Small intestine (tissue), 7 donors: Measurements from ENCODE around the gene PCSK5. TPM values are rescaled to one million over a fixed set of nuclear protein-coding genes. Genes with fewer than 3 reads are reported as not detected.

Experiments
- DNase-seq, 2 donors: peaks; one replicate each; pipeline versions ENCODE4 v3.0.0 to v3.0.0-alpha.2; 2013
- FAIRE-seq: peaks from 2 replicates; lab custom pipeline; 2012; peaks lifted over from hg19 to GRCh38; lab: Jason Lieb, UNC
- H3K27ac ChIP-seq, 3 donors: one replicate each; pipeline ENCODE4 v1.5.1; 2013; ENCODE audit warnings: low read length in 2 of 3, mild to moderate bottlenecking in 2 of 3, control low read depth in 1 of 3, inconsistent platforms in 1 of 3, low read depth in 1 of 3, moderate library complexity in 1 of 3
- H3K27me3 ChIP-seq, 3 donors: one replicate each; pipeline ENCODE4 v1.6.1; 2013; ENCODE audit warnings: low read length in 3 of 3, inconsistent platforms in 1 of 3; ENCODE audit not compliant: control insufficient read depth in 3 of 3, insufficient read depth in 3 of 3
- H3K36me3 ChIP-seq, 3 donors: one replicate each; pipeline ENCODE4 v1.6.1; 2013; ENCODE audit warnings: low read length in 3 of 3, inconsistent platforms in 1 of 3, low read depth in 1 of 3, mild to moderate bottlenecking in 1 of 3, moderate library complexity in 1 of 3; ENCODE audit not compliant: control insufficient read depth in 3 of 3, insufficient read depth in 2 of 3
- H3K4me1 ChIP-seq, 3 donors: one replicate each; pipeline ENCODE4 v1.6.1; 2013; ENCODE audit warnings: low read length in 2 of 3, inconsistent platforms in 1 of 3, low read depth in 1 of 3, mild to moderate bottlenecking in 1 of 3, moderate library complexity in 1 of 3; ENCODE audit not compliant: control insufficient read depth in 3 of 3, insufficient read depth in 2 of 3
- H3K4me3 ChIP-seq, 3 donors: one replicate each; pipeline ENCODE4 v1.5.1; 2013; ENCODE audit warnings: low read length in 3 of 3, control low read depth in 1 of 3, inconsistent platforms in 1 of 3, low read depth in 1 of 3, mild to moderate bottlenecking in 1 of 3, moderate library complexity in 1 of 3
- H3K9me3 ChIP-seq, 2 donors: one replicate each; pipeline ENCODE4 v1.6.1; 2013; ENCODE audit warnings: low read depth in 1 of 2, low read length in 1 of 2; ENCODE audit not compliant: control insufficient read depth in 2 of 2, insufficient read depth in 1 of 2
- WGBS, 3 donors: extraction: QIAGEN DNeasy Blood & Tissue Kit; methylation state at CpG; one replicate each; pipeline ENCODE4 v1.1.7; 2013; 5-methylcytosine and 5-hydroxymethylcytosine counted together
- polyA plus RNA-seq, 4 donors: library from polyadenylated mRNA; stranded (reverse) in 3 of 4; unstranded in 1 of 4; fragments of 200-250 nt in 3 of 4; fragments of 120-200 nt in 1 of 4; gene quantifications; one replicate each; pipeline versions ENCODE4 v1.2.1 to v1.2.3, GENCODE V29; 2013
- donor health status: healthy with polysubstance abuse.
- donor health status: control.
- donor health status: control.
- donor health status: Bipolar disorder and iron deficiency.
- donor health status: healthy.

The PCSK5 gene
- polyA plus RNA-seq, 4 donors, result 10.3 to 92.3 (median 16.6) TPM

DNA sequence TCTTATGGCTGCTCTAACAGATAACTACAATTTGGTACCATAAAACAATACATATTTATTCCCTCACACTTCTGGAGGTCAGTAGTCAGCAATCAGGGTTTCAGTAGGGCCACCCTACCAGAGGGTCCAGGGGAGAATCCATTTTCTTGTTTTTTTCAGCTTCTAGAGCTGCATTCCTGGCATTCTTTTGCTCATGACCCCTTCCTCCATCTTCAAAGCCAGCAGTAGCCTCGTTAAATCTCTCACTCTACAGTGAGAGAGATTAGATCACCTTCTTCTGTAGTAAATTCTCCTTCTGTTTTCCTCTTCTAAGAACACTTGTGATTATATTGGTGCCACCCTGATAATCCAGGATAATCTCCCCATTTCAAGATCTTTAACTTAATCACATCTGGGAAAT is 316.3 kb downstream of the PCSK5 start:
- Histone ChIP-seq H3K27me3 (no peaks in the 10 kb centered on the region), H3K27ac (no peak overlapping the region), H3K4me3 (no peak overlapping the region), H3K9me3 (no peaks in the 10 kb centered on the region), H3K4me1 (peaks cover 0 to 4% (median 0%) of the 10 kb centered on the region in 3 donors), H3K36me3 (peaks cover 0 to 8% (median 2%) of the 10 kb centered on the region in 3 donors)
- WGBS, 3 donors, result 8 to 32% (median 30%) methylated on average over 1 of the region's 1 CpG
- DNase-seq, result no peak
- no peak for FAIRE-seq

DNA sequence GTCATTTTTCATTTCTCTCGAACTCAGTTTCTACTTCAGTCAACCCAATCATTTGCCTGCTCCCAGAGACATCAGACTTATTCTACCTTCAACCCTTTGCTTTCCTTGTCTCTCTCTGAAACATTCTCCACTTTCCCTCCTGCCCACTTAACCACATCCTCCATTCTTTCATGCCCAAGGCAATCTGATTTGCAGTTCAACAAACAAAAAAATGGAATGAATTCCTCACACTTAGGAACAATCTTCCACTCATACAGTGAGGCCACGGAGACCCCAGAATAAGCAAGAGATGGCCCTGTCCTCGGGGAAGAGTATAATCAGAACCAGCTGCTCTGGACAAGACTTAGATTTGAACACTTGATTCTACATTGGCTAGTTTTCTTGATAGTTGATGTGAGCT is 323.3 kb downstream of the PCSK5 start:
- Histone ChIP-seq H3K4me1 (no peaks in the 10 kb centered on the region), H3K27me3 (no peaks in the 10 kb centered on the region), H3K9me3 (no peaks in the 10 kb centered on the region), H3K27ac (no peak overlapping the region), H3K36me3 (peaks cover 0 to 30% (median 0%) of the 10 kb centered on the region in 3 donors), H3K4me3 (no peak overlapping the region)
- no peak for DNase-seq
- no peak for FAIRE-seq
- 86 to 87% (median 86%) methylated on average over 3 of the region's 3 CpGs for WGBS, 3 donors

DNA sequence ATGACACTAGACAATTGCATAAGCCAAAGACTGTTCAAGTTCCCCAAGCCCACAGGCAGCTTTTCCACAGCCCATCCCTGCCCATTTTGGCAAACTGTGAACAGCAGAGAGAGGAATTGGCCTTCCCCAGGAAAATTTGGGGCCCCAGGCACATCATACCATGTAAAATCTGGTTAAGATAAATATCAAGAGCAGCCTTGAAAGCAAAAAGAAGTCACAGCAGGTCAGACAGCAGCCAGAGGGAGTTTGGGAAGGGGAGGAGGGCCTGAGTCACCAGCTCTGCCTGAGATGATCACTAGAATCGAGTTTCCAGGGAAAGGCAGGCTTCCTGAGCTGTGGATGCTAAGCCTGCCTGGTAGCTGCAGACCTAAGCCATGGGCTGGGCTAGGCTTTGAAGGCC is 324.6 kb downstream of the PCSK5 start:
- DNase-seq (no peak), FAIRE-seq (no peak)
- Histone ChIP-seq H3K9me3 (no peaks in the 10 kb centered on the region), H3K27ac (peak overlapping the region in 1 of 3 donors; percentile 41), H3K27me3 (no peaks in the 10 kb centered on the region), H3K4me3 (no peak overlapping the region), H3K36me3 (peaks cover 0 to 37% (median 0%) of the 10 kb centered on the region in 3 donors), H3K4me1 (no peaks in the 10 kb centered on the region)
- WGBS, 3 donors, result 42 to 76% (median 42%) methylated on average over 1 of the region's 1 CpG

DNA sequence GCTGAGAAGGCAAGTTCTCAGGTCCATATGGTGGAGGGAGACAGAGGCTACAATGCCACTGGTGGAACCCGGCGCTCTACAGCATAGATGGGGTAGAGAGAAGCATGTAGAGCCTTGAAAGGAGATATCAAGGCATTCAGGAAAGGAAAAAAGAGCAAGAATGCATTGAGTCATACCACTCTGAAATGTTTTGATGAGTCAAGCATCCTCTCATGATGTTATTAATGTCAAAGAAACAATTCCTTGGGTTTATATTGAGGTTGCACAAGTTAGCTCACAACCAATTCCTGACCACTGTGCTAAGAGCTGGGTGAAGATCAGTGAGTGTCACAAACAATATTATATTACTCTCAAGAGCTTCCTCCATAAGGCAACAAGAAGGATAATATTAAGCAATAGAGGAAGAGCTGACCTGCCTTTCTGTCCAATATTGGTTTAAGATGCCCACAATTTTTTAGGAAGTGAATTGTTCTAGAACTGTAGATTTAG is 325.7 kb downstream of the PCSK5 start:
- FAIRE-seq, result no peak

DNA sequence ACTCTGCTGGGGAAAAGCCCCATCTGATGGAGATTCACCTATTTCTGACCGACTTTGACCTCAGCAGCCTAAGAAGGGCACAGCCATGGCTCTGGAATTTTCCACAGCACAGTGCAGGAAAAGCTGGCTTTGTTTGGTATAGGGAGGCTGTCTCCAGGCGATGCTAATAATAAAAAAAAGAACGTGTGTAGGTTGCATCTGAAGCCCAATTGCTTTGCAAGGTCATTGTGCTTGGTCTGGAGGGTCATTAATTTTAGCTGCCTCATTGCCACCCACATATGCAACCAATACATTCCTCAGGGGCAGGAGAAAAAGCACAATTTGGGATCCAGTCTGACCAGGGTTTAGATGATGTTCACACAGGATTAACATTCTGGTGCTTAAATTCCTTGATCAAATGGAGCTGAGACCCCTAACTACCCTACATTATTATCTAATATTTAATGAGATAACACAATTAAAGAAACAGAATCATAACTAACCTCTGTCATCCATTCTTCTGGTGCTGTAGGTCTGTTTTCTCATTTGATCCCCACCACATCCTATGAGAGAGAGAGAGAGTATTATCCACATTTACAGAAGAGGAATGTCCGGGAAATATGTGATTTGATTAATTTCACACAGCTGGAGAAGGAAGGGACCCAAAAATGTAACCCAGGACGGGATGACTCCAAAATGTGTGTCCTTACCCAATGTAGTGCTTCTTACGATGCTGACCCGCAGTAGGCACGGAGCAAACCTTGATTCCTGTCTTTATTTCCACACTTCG is 327.8 kb downstream of the PCSK5 start:
- DNase-seq (no peak), FAIRE-seq (no peak)
- Histone ChIP-seq H3K36me3 (peaks cover 0 to 27% (median 2%) of the 10 kb centered on the region in 3 donors), H3K4me3 (no peak overlapping the region), H3K4me1 (no peaks in the 10 kb centered on the region), H3K27me3 (no peaks in the 10 kb centered on the region), H3K27ac (no peak overlapping the region), H3K9me3 (no peaks in the 10 kb centered on the region)
- WGBS, 3 donors, result 75 to 87% (median 84%) methylated on average over 9 of the region's 9 CpGs

More for the DNA sequence above, 325.7 kb downstream of the PCSK5 start:
- Histone ChIP-seq H3K27me3 (no peaks in the 10 kb centered on the region), H3K4me3 (no peak overlapping the region), H3K4me1 (no peaks in the 10 kb centered on the region), H3K27ac (peak overlapping the region in 1 of 3 donors; percentile 41), H3K36me3 (peaks cover 0 to 37% (median 0%) of the 10 kb centered on the region in 3 donors), H3K9me3 (no peaks in the 10 kb centered on the region)
- 90 to 92% (median 92%) methylated on average over 2 of the region's 2 CpGs for WGBS, 3 donors
- no peak for DNase-seq

DNA sequence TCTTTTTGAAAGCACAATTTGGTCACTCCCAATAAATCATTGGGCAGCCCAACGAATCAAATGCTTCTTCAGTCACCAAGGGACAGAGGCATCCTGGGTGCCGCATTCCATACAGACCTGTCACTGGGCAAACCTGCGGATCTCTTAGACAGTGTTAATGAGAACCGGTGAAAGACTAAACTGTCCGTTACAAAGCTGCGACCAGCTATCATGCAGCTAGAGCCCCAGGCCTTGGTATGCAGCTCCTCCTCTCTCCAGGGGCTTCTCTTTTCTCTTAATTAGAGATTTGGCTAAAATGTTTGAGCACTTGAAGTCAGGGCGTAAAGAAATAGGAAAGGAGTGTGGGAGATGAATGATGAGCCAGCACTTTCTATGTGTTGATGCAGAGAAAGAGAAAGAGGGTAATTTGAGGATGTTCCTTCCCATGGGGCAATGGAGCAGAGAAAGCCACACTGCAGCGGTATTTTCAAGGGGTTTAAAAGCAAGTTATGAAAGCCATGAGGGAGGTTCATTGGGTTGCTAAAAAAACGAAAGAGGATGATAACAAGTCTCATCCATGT is 328.5 kb downstream of the PCSK5 start:
- H3K4me1 ChIP-seq, result no peaks in the 10 kb centered on the region
- no peaks in the 10 kb centered on the region for H3K9me3 ChIP-seq
- no peak overlapping the region for H3K4me3 ChIP-seq
- FAIRE-seq (no peak), DNase-seq (no peak)
- H3K36me3 ChIP-seq, result peaks cover 0 to 26% (median 2%) of the 10 kb centered on the region in 3 donors
- 78 to 94% (median 82%) methylated on average over 9 of the region's 9 CpGs for WGBS, 3 donors
- no peaks in the 10 kb centered on the region for H3K27me3 ChIP-seq
- H3K27ac ChIP-seq, result no peak overlapping the region

DNA sequence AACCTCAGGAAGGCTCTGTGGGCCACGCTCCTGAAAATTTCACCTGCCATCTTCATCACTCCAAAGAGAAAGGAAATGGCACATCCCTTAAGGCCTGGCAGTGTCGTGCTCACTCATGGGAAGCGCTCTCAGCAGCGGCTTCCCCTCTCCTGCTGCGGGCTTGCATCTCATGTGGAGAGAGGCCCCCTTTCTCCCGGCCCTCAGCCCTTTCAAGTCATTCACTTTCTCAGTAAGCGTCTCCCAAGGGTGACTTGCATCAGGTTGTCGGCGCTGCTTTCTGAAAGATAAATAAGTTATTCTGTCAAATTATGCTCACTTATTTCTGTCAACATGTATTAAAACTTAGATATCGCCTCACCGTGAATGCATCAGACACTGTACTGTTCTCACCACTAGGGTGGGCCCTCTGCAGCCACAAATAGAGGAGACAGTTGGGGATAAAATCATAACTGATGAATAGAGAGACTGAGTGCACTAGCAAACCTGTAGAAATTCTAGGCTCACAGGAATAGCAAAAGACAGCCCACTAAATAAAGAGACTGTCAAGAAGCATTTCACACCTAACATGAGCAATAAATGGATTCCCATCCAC is 329.2 kb downstream of the PCSK5 start:
- DNase-seq (no peak), FAIRE-seq (no peak)
- Histone ChIP-seq H3K27me3 (no peaks in the 10 kb centered on the region), H3K4me1 (no peaks in the 10 kb centered on the region), H3K4me3 (no peak overlapping the region), H3K9me3 (no peaks in the 10 kb centered on the region), H3K36me3 (peaks cover 0 to 26% (median 2%) of the 10 kb centered on the region in 3 donors), H3K27ac (no peak overlapping the region)
- 90 to 96% (median 91%) methylated on average over 11 of the region's 11 CpGs for WGBS, 3 donors

DNA sequence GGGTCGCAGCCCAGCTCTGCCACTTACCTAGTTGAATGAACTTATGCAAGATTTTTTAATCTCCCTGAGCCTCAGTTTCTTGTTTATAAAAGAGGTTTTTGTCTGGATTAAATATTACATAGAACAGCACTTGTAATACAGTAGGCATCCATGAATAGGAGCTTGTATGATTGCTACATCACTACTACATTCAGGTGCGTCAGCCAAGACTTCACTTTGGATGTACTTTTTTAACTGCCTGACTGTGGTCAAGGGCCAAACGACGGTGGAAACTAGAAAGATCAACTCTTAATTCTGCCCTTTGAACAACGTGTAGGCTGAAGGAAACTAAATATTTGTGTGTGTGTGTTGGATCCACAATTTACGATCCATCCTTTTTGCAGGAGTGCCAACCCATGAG is 330.9 kb downstream of the PCSK5 start:
- FAIRE-seq (no peak), DNase-seq (no peak)
- H3K4me3 ChIP-seq, result no peak overlapping the region
- no peaks in the 10 kb centered on the region for H3K4me1 ChIP-seq
- no peaks in the 10 kb centered on the region for H3K9me3 ChIP-seq
- H3K27ac ChIP-seq, result no peak overlapping the region
- no peaks in the 10 kb centered on the region for H3K27me3 ChIP-seq
- WGBS, 3 donors, result 79 to 91% (median 80%) methylated on average over 6 of the region's 6 CpGs
- H3K36me3 ChIP-seq, result peaks cover 0 to 20% (median 2%) of the 10 kb centered on the region in 3 donors
